HG03139 (cell line): ENCODE measurements around the gene TDRD7.

Experiments
- ATAC-seq: cut with Tn5 transposase; IDR thresholded peaks from one replicate; pipeline ENCODE4 v1.9.1; 2021; ENCODE audit not compliant: unreplicated experiment

TDRD7 gene

DNA sequence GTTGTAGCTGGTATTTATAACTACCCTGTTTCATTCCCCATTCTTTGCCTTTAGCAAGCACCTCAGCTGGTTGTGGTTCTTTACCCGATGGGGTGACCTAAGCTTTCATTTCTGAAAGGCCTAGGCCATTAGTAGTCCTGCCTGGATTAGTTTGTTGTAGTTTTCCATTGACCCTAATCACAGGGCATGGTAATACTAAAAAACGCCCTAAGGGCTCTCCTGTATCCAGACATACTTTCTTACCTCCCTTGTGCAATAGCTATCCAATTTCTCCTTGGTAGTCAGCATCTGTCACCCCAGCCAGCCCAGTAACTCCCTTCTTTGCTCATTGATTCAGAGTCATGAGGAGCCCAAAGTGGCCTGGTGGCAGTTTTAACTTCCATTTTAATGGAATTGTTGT lies 113.6 kb downstream of the TDRD7 start:
- ATAC-seq: no peak

DNA sequence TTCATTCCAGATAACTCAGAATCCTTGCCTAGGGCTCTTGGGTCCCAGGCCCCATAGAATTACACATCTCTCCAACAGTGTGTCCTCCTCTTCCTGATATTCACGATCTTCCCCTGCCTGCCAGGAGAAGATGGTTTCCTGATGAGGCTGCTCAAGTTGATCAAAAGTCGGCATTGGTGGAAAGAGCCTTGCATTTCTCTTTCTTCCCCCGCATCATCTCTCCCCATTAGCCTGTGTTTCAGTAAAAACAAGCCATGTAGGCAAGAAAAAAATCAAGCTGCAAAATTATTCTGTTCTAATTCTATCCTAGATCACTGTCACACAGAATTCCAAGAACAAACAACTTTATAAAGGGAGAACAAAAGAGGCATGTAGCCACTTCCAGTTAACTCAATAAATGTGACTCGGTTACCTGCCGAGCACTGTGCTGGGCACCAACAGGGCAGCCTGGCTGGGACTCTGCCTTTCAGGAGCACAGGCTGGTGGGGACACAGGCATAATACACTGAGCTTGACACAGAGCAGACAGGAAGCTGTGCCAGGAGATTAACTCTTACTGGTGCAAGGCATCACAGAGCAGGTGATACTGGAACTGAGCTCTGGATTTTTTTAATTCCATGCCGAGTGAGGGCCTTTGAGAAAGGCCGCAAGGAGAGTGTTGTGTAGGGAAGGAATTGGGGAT lies 115.1 kb downstream of the TDRD7 start:
- ATAC-seq: no peak

DNA sequence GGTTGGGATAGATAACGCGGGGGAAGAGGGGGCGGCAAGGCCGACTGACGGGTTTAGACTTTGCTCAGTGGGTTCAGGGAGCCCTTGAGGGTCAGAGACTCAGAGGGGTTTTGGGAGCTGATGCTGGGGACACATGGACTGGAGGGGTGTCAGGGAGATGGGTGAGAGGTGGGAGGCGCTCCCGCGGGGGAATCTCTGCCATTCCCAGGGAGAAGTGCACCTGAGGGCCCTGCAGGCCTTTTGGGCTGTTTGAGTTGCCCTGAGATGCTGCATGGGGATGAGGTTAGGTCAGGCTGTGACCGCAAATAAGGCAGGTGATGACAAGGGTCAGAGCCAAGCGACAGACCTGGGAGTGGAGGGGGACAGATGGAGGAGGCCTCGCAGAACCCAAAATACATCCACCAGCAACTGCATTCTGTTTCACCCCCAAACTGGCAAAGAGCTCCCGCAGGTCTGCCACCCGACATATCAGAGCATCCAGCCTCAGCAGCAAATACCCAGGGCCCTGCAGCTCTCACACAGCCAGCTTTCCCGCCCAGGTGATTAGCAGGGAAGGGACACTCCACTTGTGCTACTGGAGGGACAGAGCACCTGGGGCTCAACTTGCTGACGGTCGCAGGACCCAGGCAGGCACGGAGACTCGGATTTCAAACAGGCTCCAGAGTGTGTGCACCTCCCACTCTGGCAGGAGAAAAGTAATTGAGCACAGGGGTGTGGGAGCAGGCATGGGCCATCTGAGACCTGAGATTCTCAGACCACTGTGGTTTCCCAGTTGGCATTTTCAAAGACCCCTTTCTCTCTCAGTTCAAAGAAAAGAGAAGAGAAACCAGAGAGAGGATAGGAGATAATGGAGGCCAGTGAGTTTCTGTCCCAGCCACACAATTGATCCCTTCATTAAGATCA lies 116.0 kb downstream of the TDRD7 start:
- no peak for ATAC-seq

DNA sequence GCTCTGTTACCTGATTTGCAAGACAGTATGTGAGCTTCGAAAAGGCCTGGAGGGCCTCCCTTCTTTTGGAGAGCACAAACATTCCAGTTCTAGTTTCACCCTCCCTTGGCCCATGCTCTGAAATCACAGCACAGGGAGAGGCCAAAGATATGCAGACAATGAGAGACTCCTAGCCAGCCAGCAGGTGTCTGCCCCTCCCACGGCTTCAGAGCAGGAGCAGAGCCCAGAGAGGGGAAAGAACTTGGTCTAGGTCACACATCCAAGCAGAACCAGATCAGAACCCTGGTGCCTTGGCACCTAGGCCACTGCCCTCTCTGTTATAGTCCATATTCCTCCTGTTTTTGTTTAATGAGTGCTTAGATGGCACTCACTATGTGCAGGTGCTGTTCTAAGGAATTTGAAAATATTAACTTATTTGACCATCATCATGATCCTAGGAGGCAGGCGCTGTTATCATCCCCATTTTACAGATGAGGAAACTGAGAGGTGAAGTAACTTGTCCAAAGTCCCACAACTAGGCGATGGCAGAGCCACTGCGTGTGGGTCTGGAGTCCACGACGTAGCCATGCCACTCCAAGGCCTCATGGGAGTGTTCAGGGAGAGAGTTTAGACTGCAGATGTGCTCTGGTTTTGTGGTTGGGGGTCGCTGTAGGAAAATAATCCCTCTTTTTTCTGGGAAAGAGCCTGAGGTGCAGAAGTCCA lies 116.8 kb downstream of the TDRD7 start:
- ATAC-seq: no peak

DNA sequence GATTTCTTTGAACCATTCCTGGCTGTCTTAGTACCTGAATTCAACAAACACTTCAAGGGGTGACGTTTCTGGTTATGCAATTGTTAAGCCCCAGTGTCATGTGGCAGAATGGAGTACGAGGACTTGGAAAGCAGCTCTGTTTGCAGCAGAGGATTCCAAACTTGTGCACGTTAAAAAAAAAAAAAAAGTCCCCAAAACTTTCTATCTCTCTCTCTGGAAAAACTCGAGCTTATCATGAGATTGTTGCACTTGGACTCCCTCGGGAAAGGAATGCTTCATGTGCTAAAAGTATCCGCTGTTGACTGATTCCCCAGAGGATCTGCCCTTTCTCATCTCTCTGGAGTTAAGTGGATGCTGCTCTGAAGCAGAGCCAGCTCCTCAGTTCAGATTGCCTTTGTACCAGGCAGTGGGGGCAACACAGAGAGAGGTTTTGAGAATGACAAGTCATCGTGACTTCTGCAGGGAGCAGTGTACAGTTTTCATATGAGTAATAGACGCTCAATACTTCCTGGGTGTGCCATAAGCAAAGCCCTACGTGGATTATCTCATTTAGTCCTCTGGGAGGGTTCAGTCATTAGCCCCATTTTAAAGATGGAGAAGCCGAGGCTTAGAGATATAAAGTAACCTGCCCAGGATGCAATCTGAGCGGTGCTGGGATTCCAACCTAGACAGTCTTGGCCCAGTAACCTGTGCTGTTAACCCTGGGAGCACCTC lies 117.6 kb downstream of the TDRD7 start:
- no peak for ATAC-seq

DNA sequence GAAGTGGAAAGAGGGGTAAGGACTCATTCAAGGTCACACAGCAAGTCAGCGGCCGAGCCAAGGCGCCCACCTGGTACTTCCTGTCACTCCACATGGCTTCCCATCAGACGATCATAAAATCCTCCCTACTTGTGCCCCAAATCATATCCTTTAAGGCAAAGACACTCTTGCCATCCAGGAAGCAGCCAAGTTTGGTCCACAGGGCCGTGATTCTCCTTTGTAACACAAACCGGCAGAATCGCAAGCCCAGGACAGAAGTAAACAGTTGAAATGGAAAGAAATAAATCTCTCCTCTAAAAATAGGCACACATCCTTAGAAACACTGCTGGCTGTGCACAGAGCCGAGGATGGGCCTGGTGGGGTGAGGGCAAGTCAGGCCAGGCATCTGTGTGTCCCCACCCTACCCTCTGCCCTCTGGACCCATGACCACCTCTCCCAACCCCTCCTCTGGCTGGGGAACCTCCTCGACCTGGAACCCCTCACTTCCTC lies 120.0 kb downstream of the TDRD7 start:
- no peak for ATAC-seq

DNA sequence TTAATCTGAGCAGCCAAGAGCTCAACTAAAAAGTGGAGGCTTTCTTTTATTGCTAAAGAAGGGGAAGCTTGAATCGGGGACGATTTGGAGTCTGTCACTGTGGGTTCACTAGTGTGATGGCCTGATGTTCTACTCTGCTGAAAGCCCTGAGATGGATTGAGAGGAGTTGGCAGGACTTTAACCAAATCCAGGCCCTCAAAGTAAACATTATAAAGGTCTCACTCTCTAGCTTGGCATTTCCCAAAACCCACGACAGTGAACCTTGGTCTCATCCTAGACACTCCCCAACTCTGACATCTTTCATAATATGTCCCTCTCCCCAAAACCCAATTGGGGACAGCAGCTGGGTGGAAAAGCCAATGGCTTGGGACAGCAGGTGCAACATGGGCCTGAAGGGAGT lies 122.3 kb downstream of the TDRD7 start:
- ATAC-seq: no peak

DNA sequence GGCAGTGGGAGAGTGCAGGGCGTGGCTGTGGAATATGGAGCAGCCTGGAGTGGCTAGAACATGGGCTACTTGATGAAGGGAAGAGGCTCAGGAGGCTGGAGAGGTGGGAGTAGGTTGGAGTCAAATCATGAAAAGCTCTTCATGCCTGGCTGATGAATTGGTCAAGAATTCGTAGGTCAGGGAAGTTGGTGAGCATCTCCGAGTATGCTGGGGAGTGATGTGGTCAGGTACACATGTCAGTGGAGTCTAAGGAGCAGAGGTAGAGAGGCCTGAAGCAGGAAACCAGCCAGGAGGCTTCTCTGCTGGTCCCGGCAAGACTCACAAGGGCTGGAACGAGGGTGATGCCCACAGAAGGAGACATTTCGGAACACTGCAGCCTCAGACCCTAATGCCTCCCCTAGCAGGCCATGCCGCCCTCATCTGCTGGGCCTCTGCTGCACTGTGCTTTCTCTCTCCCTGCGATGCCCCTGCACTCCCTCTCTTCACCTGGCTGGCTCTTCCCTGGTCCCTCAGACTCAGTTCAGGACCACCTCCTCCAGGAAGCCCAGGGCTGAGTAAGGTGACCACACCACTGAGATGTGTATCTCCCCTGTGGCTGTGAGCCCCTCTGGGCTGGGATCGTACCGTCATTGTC lies 123.2 kb downstream of the TDRD7 start:
- no peak for ATAC-seq

DNA sequence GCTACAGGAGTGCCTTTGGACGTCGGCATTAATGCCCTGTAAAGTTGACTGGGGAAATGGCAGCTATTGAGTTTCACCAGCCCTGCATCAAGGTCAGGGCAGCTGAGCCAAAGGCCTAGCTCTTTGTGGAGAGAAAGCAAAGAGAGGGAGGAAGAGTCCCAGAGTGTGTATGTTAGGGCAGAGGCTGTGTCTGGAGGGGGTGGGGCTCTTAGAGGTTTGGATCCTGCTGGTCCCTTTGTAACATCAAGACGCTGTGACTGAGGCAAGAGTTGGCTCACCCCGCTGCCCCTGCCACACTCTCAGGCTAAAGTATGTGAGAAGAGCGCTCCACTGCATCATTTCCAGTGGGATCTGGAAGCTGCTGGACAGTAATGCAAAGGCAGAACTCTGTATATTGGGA lies 123.9 kb downstream of the TDRD7 start:
- no peak for ATAC-seq

DNA sequence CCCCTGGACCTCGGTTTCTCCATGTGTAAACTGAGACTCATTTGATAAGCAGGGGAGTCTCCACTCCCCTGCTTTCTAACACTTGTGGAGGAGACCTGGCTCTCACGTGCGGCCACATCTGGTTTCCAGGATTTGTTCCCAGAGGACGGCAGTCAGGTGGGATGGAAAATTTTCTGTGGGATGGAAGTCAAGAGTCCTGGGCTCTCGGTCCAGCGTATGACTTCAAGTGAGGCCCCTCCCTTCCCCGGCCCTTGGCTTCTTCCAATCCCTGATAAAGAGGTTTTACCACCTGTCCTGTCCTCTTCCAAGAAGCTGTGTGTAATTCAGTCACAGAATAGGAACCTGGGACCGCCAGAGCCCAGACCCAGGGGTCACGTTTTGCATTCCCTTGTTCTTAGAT lies 124.6 kb downstream of the TDRD7 start:
- ATAC-seq: no peak

DNA sequence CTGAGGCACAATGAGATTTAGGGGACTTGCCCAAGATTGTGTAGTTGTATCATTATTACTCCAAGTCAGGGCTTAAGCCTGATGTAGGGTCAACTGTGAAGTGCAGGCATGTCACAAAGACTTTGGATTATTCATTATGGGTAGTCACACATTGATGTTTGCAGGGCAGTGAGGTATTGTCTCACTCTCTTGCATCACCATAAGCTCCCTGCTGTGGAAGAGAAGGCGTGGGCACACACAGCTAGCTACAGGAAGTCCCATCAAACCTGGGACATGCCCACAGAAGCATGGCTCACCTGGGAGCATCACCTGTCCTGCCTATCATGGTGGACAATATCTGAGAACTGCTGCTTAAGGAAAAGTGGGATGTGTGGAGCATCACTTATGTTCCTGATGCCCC lies 131.7 kb downstream of the TDRD7 start:
- ATAC-seq: no peak

DNA sequence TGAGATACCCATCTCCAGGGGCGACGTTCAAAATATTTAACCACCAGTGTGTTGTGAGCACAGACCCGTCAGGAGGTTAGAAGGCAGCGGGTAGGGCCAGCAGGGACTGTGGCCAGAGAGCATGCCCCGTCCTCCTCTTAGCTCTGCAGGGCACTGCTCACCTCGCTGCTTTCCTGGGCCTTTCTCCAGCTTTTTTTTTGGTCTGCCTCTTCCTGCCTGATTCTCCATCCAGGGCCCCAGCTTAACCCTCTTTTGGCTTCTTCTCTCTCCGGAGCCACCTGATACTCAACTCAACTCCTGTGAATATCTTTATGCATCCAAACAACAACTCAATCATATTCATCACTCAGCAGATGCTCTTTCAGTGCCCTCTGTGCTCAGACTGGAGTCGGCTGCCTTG lies 133.6 kb downstream of the TDRD7 start:
- ATAC-seq: no peak
